Astrocyte (in vitro differentiated cells and primary cell): ENCODE data around the gene SLC25A12. TPM values are rescaled to one million over a fixed set of nuclear protein-coding genes. Genes with fewer than 3 reads are reported as not detected.

Experiments
- DNase-seq: peaks from one replicate; pipeline ENCODE4 v3.0.0-alpha.2; 2010; ENCODE audit warnings: low read depth
- FAIRE-seq: peaks from 2 replicates; lab custom pipeline; 2011; peaks lifted over from hg19 to GRCh38; lab: Jason Lieb, UNC
- H2AFZ ChIP-seq: 2 replicates; pipeline ENCODE4 v1.6.0; 2012; ENCODE audit warnings: low read depth, low read length, inconsistent platforms
- H3K27ac ChIP-seq: 2 replicates; pipeline ENCODE4 v1.5.1; 2011; ENCODE audit warnings: low read depth, low read length, inconsistent platforms
- H3K27me3 ChIP-seq: 2 replicates; pipeline ENCODE4 v1.6.0; 2011; ENCODE audit warnings: low read length, inconsistent platforms; ENCODE audit not compliant: insufficient read depth
- H3K36me3 ChIP-seq: 2 replicates; pipeline ENCODE4 v1.5.1; 2011; ENCODE audit warnings: low read length, inconsistent platforms; ENCODE audit not compliant: insufficient read depth
- H3K4me1 ChIP-seq: 2 replicates; pipeline ENCODE4 v1.5.1; 2011; ENCODE audit warnings: low read length, inconsistent platforms; ENCODE audit not compliant: insufficient read depth
- H3K4me2 ChIP-seq: 2 replicates; pipeline ENCODE4 v1.6.0; 2012; ENCODE audit warnings: low read length, inconsistent platforms
- H3K4me3 ChIP-seq: 2 replicates; pipeline ENCODE4 v1.5.1; 2011; ENCODE audit warnings: low read depth, mild to moderate bottlenecking, low read length, inconsistent platforms; ENCODE audit not compliant: insufficient read depth
- H3K79me2 ChIP-seq: 2 replicates; pipeline ENCODE4 v1.6.0; 2012; ENCODE audit warnings: mild to moderate bottlenecking, low read length, inconsistent platforms; ENCODE audit not compliant: insufficient read depth
- H3K9ac ChIP-seq: 2 replicates; pipeline ENCODE4 v1.6.0; 2012; ENCODE audit warnings: mild to moderate bottlenecking, low read length, inconsistent platforms
- H3K9me3 ChIP-seq: 2 replicates; pipeline ENCODE4 v1.5.1; 2012; ENCODE audit warnings: low read depth, mild to moderate bottlenecking, low read length, inconsistent platforms; ENCODE audit not compliant: insufficient read depth
- H4K20me1 ChIP-seq: 2 replicates; pipeline ENCODE4 v1.6.0; 2012; ENCODE audit warnings: low read length, inconsistent platforms; ENCODE audit not compliant: insufficient read depth
- H3K27ac Mint-ChIP-seq: one replicate; pipeline ENCODE4 v1.8.0; 2021; ENCODE audit warnings: mild to moderate bottlenecking, mixed read lengths; ENCODE audit not compliant: unreplicated experiment
- H3K27me3 Mint-ChIP-seq: one replicate; pipeline ENCODE4 v1.8.0; 2021; ENCODE audit warnings: low read depth, mixed read lengths; ENCODE audit not compliant: unreplicated experiment
- H3K36me3 Mint-ChIP-seq: one replicate; pipeline ENCODE4 v1.8.0; 2021; ENCODE audit warnings: low read depth, mixed read lengths; ENCODE audit not compliant: unreplicated experiment
- H3K4me1 Mint-ChIP-seq: one replicate; pipeline ENCODE4 v1.8.0; 2021; ENCODE audit warnings: low read depth, mixed read lengths; ENCODE audit not compliant: unreplicated experiment
- H3K4me3 Mint-ChIP-seq: one replicate; pipeline ENCODE4 v1.8.0; 2021; ENCODE audit warnings: mild to moderate bottlenecking, moderate library complexity, mixed read lengths; ENCODE audit not compliant: unreplicated experiment
- H3K9me3 Mint-ChIP-seq: one replicate; pipeline ENCODE4 v1.8.0; 2021; ENCODE audit warnings: mild to moderate bottlenecking, mixed read lengths; ENCODE audit not compliant: unreplicated experiment
- CTCF ChIP-seq: IDR thresholded peaks from 2 replicates; pipeline ENCODE4 v1.5.1; 2011; ENCODE audit warnings: low read depth, mild to moderate bottlenecking, inconsistent platforms, low read length, moderate library complexity; ENCODE audit not compliant: insufficient read depth
- EZH2 ChIP-seq: IDR thresholded peaks from 2 replicates; pipeline ENCODE4 v1.6.1; 2012; ENCODE audit warnings: mild to moderate bottlenecking, low read length, inconsistent platforms; ENCODE audit not compliant: insufficient read depth
- total RNA-seq: library from RNA; stranded (reverse); gene quantifications from 2 replicates; pipeline ENCODE4 v1.2.1, GENCODE V29; 2021

The SLC25A12 gene
- total RNA-seq, 1 donor from 2014 or later = 18.1 TPM

- Histone ChIP-seq H3K36me3 (peaks cover 47% of the 10 kb centered on the region), H3K9ac (no peak overlapping the region), H3K27me3 (no peaks in the 10 kb centered on the region), H3K9me3 (peaks cover 16% of the 10 kb centered on the region), H4K20me1 (no peaks in the 10 kb centered on the region), H3K4me2 (no peak overlapping the region), H2AFZ (no peak overlapping the region), H3K27ac (no peak overlapping the region), H3K4me1 (no peaks in the 10 kb centered on the region), H3K79me2 (no peaks in the 10 kb centered on the region), H3K4me3 (no peak overlapping the region)
- H3K36me3 Mint-ChIP-seq = peaks cover 62% of the 10 kb centered on the region
- DNase-seq (no peak), FAIRE-seq (no peak)
- no peak overlapping the region for H3K4me3 Mint-ChIP-seq
- no peaks in the 10 kb centered on the region for H3K27me3 Mint-ChIP-seq
- H3K4me1 Mint-ChIP-seq = no peaks in the 10 kb centered on the region
- H3K9me3 Mint-ChIP-seq = peaks cover 21% of the 10 kb centered on the region
- H3K27ac Mint-ChIP-seq = no peak overlapping the region
- TF ChIP-seq EZH2 (no peak), CTCF (no peak)
Measured at GRCh38 chr2:171834286-171834685, 59.8 kb downstream of the SLC25A12 start.

- no peaks in the 10 kb centered on the region for H3K27me3 ChIP-seq
- no peaks in the 10 kb centered on the region for H3K4me1 ChIP-seq
- H3K4me1 Mint-ChIP-seq = no peaks in the 10 kb centered on the region
- H3K79me2 ChIP-seq = no peaks in the 10 kb centered on the region
- DNase-seq (no peak), FAIRE-seq (no peak)
- no peak overlapping the region for H3K4me2 ChIP-seq
- no peaks in the 10 kb centered on the region for H4K20me1 ChIP-seq
- no peak for TF ChIP-seq EZH2
- no peak for TF ChIP-seq CTCF
- peaks cover 16% of the 10 kb centered on the region for H3K9me3 ChIP-seq
- H3K27ac ChIP-seq = no peak overlapping the region
- H3K4me3 Mint-ChIP-seq = no peak overlapping the region
- H3K36me3 Mint-ChIP-seq = peaks cover 71% of the 10 kb centered on the region
- no peak overlapping the region for H2AFZ ChIP-seq
- H3K27ac Mint-ChIP-seq = no peak overlapping the region
- no peak overlapping the region for H3K4me3 ChIP-seq
- H3K27me3 Mint-ChIP-seq = no peaks in the 10 kb centered on the region
- H3K9me3 Mint-ChIP-seq = peaks cover 21% of the 10 kb centered on the region
- no peak overlapping the region for H3K9ac ChIP-seq
- peaks cover 47% of the 10 kb centered on the region for H3K36me3 ChIP-seq
Measured at GRCh38 chr2:171832489-171832888, 61.6 kb downstream of the SLC25A12 start.

GRCh38 chr2:171830039-171830438 lies 64.0 kb downstream of the SLC25A12 start:
- Histone ChIP-seq H2AFZ (no peak overlapping the region), H3K4me1 (no peaks in the 10 kb centered on the region), H3K27ac (no peak overlapping the region), H4K20me1 (no peaks in the 10 kb centered on the region), H3K79me2 (no peaks in the 10 kb centered on the region), H3K9me3 (peaks cover 16% of the 10 kb centered on the region), H3K9ac (no peak overlapping the region), H3K36me3 (peaks cover 41% of the 10 kb centered on the region), H3K4me3 (no peak overlapping the region), H3K4me2 (no peak overlapping the region), H3K27me3 (no peaks in the 10 kb centered on the region)
- DNase-seq (no peak), FAIRE-seq (no peak)
- Mint-ChIP-seq H3K27me3 (no peaks in the 10 kb centered on the region), H3K36me3 (peaks cover 65% of the 10 kb centered on the region), H3K4me3 (no peak overlapping the region), H3K27ac (no peak overlapping the region), H3K4me1 (no peaks in the 10 kb centered on the region), H3K9me3 (peaks cover 19% of the 10 kb centered on the region)
- TF ChIP-seq EZH2 (no peak), CTCF (no peak)
